ENCODE measurements around the gene KIAA0825.

Gene KIAA0825

GRCh38 chr5:94620256-94620655, 1.9 kb upstream of the KIAA0825 start:
- no peak overlapping the region for H2AFZ ChIP-seq
- H3K79me2 ChIP-seq, result peaks cover 13% of the 10 kb centered on the region
- no peaks in the 10 kb centered on the region for H3K36me3 ChIP-seq (ENCODE audit: control insufficient read depth, insufficient read depth, low read length)
- no peak overlapping the region for H3K9ac ChIP-seq
- TF ChIP-seq CTCF (IDR thresholded peaks at IDR 0.05), result no peak
- peaks cover 3% of the 10 kb centered on the region for H3K4me1 ChIP-seq
- no peaks in the 10 kb centered on the region for H3K27me3 ChIP-seq (ENCODE audit: control insufficient read depth, insufficient read depth, low read length)
- H3K27ac ChIP-seq, result no peak overlapping the region
- no peaks in the 10 kb centered on the region for H3K9me3 ChIP-seq (ENCODE audit: control insufficient read depth, low read length)
- H3K4me2 ChIP-seq (ENCODE audit: low read length), result no peak overlapping the region
- H3K4me3 ChIP-seq (ENCODE audit: low read depth, low read length), result no peak overlapping the region

- H3K27me3 ChIP-seq (ENCODE audit: control insufficient read depth, insufficient read depth, low read length), result no peaks in the 10 kb centered on the region
- peak overlapping the region; percentile 85 for H3K4me3 ChIP-seq (ENCODE audit: low read depth, low read length)
- peak overlapping the region; percentile 96 for H3K4me2 ChIP-seq (ENCODE audit: low read length)
- H3K4me1 ChIP-seq, result peaks cover 3% of the 10 kb centered on the region
- H3K27ac ChIP-seq, result peak overlapping the region; percentile 93
- H2AFZ ChIP-seq, result peak overlapping the region; percentile 93
- no peaks in the 10 kb centered on the region for H3K36me3 ChIP-seq (ENCODE audit: control insufficient read depth, insufficient read depth, low read length)
- no peaks in the 10 kb centered on the region for H3K9me3 ChIP-seq (ENCODE audit: control insufficient read depth, low read length)
- TF ChIP-seq CTCF (IDR thresholded peaks at IDR 0.05), result no peak
- H3K79me2 ChIP-seq, result peaks cover 25% of the 10 kb centered on the region
- H3K9ac ChIP-seq, result peak overlapping the region; percentile 64
These were observed 343 bp downstream of the KIAA0825 start for GRCh38 chr5:94618029-94618492.

- Histone ChIP-seq H3K36me3 (ENCODE audit: control insufficient read depth, insufficient read depth, low read length) (no peaks in the 10 kb centered on the region), H3K9me3 (ENCODE audit: control insufficient read depth, low read length) (no peaks in the 10 kb centered on the region), H2AFZ (no peak overlapping the region), H3K4me2 (ENCODE audit: low read length) (no peak overlapping the region), H3K27ac (no peak overlapping the region), H3K27me3 (ENCODE audit: control insufficient read depth, insufficient read depth, low read length) (no peaks in the 10 kb centered on the region), H3K4me1 (peaks cover 3% of the 10 kb centered on the region), H3K9ac (no peak overlapping the region), H3K79me2 (peaks cover 30% of the 10 kb centered on the region), H3K4me3 (ENCODE audit: low read depth, low read length) (no peak overlapping the region)
- no peak for TF ChIP-seq CTCF (IDR thresholded peaks at IDR 0.05)
These were observed 2.5 kb downstream of the KIAA0825 start for GRCh38 chr5:94615862-94616261.

- no peak overlapping the region for H3K4me2 ChIP-seq (ENCODE audit: low read length)
- no peaks in the 10 kb centered on the region for H3K36me3 ChIP-seq (ENCODE audit: control insufficient read depth, insufficient read depth, low read length)
- no peaks in the 10 kb centered on the region for H3K9me3 ChIP-seq (ENCODE audit: control insufficient read depth, low read length)
- no peak for TF ChIP-seq CTCF (IDR thresholded peaks at IDR 0.05)
- no peak overlapping the region for H3K4me3 ChIP-seq (ENCODE audit: low read depth, low read length)
- H3K79me2 ChIP-seq, result peaks cover 27% of the 10 kb centered on the region
- H3K4me1 ChIP-seq, result peaks cover 3% of the 10 kb centered on the region
- no peak overlapping the region for H3K27ac ChIP-seq
- H2AFZ ChIP-seq, result no peak overlapping the region
- no peak overlapping the region for H3K9ac ChIP-seq
- H3K27me3 ChIP-seq (ENCODE audit: control insufficient read depth, insufficient read depth, low read length), result no peaks in the 10 kb centered on the region
These were observed 4.1 kb downstream of the KIAA0825 start for GRCh38 chr5:94614156-94614805.

- Histone ChIP-seq H3K4me2 (ENCODE audit: low read length) (no peak overlapping the region), H3K27ac (no peak overlapping the region), H3K4me1 (peaks cover 3% of the 10 kb centered on the region), H3K79me2 (peaks cover 24% of the 10 kb centered on the region), H3K4me3 (ENCODE audit: low read depth, low read length) (no peak overlapping the region), H3K27me3 (ENCODE audit: control insufficient read depth, insufficient read depth, low read length) (no peaks in the 10 kb centered on the region), H3K9me3 (ENCODE audit: control insufficient read depth, low read length) (no peaks in the 10 kb centered on the region), H3K9ac (no peak overlapping the region), H2AFZ (no peak overlapping the region), H3K36me3 (ENCODE audit: control insufficient read depth, insufficient read depth, low read length) (no peaks in the 10 kb centered on the region)
- TF ChIP-seq CTCF (IDR thresholded peaks at IDR 0.05), result peak; percentile 9
These were observed 4.8 kb downstream of the KIAA0825 start for GRCh38 chr5:94613583-94613982.
